ENCODE data around the gene PROC. TPM values are rescaled to one million over a fixed set of nuclear protein-coding genes. Genes with fewer than 3 reads are reported as not detected.

Gene PROC
- total RNA-seq, 1 experiment from 2014 or later = 0.58 TPM

- TF ChIP-seq EZH2 (IDR thresholded peaks at IDR 0.05; ENCODE audit: low read length, unreplicated experiment) (no peak), EZH2phosphoT487 (IDR thresholded peaks at IDR 0.05; ENCODE audit: borderline replicate concordance, low read length) (no peak), CTCF (conservative IDR thresholded peaks at IDR 0.05; ENCODE audit: low read depth, low read length) (no peak)
- Histone ChIP-seq H3K4me2 (ENCODE audit: low read length) (no peak overlapping the region), H3K79me2 (ENCODE audit: low read length) (peaks cover 96% of the 10 kb centered on the region), H3K4me3 (ENCODE audit: low read length) (no peak overlapping the region), H3K9me3 (ENCODE audit: low read length) (no peaks in the 10 kb centered on the region), H3K4me1 (ENCODE audit: insufficient read depth, low read length) (peaks cover 11% of the 10 kb centered on the region), H2AFZ (ENCODE audit: low read length) (no peak overlapping the region), H4K20me1 (ENCODE audit: low read length) (peaks cover 31% of the 10 kb centered on the region; the same call in 1 of the 2 replicates), H3K9me2 (replicated peaks; ENCODE audit: low read length) (no peaks in the 10 kb centered on the region), H3K27ac (ENCODE audit: low read length) (no peak overlapping the region), H3K36me3 (ENCODE audit: low read depth, low read length) (peaks cover 3% of the 10 kb centered on the region; the same call in 1 of the 2 replicates), H3K27me3 (ENCODE audit: low read length) (no peaks in the 10 kb centered on the region), H3F3A (ENCODE audit: low read length, unreplicated experiment) (no peaks in the 10 kb centered on the region), H3K9ac (ENCODE audit: low read length) (no peak overlapping the region)
- BruUV-seq (replicated peaks) = no TSS peak
- CTCF ChIA-PET = no interaction called here
- POLR2A ChIA-PET (ENCODE audit: unreplicated experiment) = no interaction called here
- intact Hi-C loops (cut with micrococcal nuclease) = no loop called here
- DNase-seq (no peak), ATAC-seq (no peak)
Measured at GRCh38 chr2:127377262-127377661, 41.0 kb upstream of the PROC start.

GRCh38 chr2:127378720-127379119, 39.5 kb upstream of the PROC start:
- ChIA-PET CTCF (no interaction called here), POLR2A (ENCODE audit: unreplicated experiment) (interaction anchor here (0.6 kb wide), 1 partner anchor 463 kb away, joined by 6 read pairs; no protein-coding TSS in a partner anchor)
- H3K36me3 ChIP-seq (ENCODE audit: low read depth, low read length) = no peaks in the 10 kb centered on the region
- H3K79me2 ChIP-seq (ENCODE audit: low read length) = peaks cover 96% of the 10 kb centered on the region
- H3K27ac ChIP-seq (ENCODE audit: low read length) = no peak overlapping the region
- no peaks in the 10 kb centered on the region for H3F3A ChIP-seq (ENCODE audit: low read length, unreplicated experiment)
- no peak overlapping the region for H2AFZ ChIP-seq (ENCODE audit: low read length)
- no peaks in the 10 kb centered on the region for H3K9me3 ChIP-seq (ENCODE audit: low read length)
- TF ChIP-seq CTCF (conservative IDR thresholded peaks at IDR 0.05; ENCODE audit: low read depth, low read length) = no peak
- TF ChIP-seq EZH2 (IDR thresholded peaks at IDR 0.05; ENCODE audit: low read length, unreplicated experiment) = no peak
- no peak for TF ChIP-seq EZH2phosphoT487 (IDR thresholded peaks at IDR 0.05; ENCODE audit: borderline replicate concordance, low read length)
- intact Hi-C loops (cut with micrococcal nuclease) = no loop called here
- ATAC-seq (no peak), DNase-seq (no peak)
- no peak overlapping the region for H3K4me2 ChIP-seq (ENCODE audit: low read length)
- no peaks in the 10 kb centered on the region for H3K27me3 ChIP-seq (ENCODE audit: low read length)
- H3K4me1 ChIP-seq (ENCODE audit: insufficient read depth, low read length) = peaks cover 11% of the 10 kb centered on the region
- H3K9me2 ChIP-seq (replicated peaks; ENCODE audit: low read length) = no peaks in the 10 kb centered on the region
- BruUV-seq (replicated peaks) = no TSS peak
- H3K9ac ChIP-seq (ENCODE audit: low read length) = no peak overlapping the region
- no peak overlapping the region for H3K4me3 ChIP-seq (ENCODE audit: low read length)
- H4K20me1 ChIP-seq (ENCODE audit: low read length) = peaks cover 29% of the 10 kb centered on the region; the same call in 1 of the 2 replicates

- ChIA-PET CTCF (no interaction called here), POLR2A (ENCODE audit: unreplicated experiment) (no interaction called here)
- Histone ChIP-seq H3K4me3 (ENCODE audit: low read length) (no peak overlapping the region), H2AFZ (ENCODE audit: low read length) (no peak overlapping the region), H3K79me2 (ENCODE audit: low read length) (peaks cover 94% of the 10 kb centered on the region), H4K20me1 (ENCODE audit: low read length) (peaks cover 32% of the 10 kb centered on the region; the same call in 1 of the 2 replicates), H3K27me3 (ENCODE audit: low read length) (no peaks in the 10 kb centered on the region), H3K9me3 (ENCODE audit: low read length) (no peaks in the 10 kb centered on the region), H3F3A (ENCODE audit: low read length, unreplicated experiment) (no peaks in the 10 kb centered on the region), H3K9me2 (replicated peaks; ENCODE audit: low read length) (no peaks in the 10 kb centered on the region), H3K27ac (ENCODE audit: low read length) (no peak overlapping the region), H3K36me3 (ENCODE audit: low read depth, low read length) (no peaks in the 10 kb centered on the region), H3K4me2 (ENCODE audit: low read length) (no peak overlapping the region), H3K9ac (ENCODE audit: low read length) (no peak overlapping the region), H3K4me1 (ENCODE audit: insufficient read depth, low read length) (peaks cover 14% of the 10 kb centered on the region)
- ATAC-seq (no peak), DNase-seq (no peak)
- intact Hi-C loops (cut with micrococcal nuclease) = loop anchor here (5.0 to 10.0 kb wide), 2 partner anchors 53 to 155 kb away; partner anchors contain the start of gene CYP27C1
- TF ChIP-seq CTCF (conservative IDR thresholded peaks at IDR 0.05; ENCODE audit: low read depth, low read length) (no peak), EZH2 (IDR thresholded peaks at IDR 0.05; ENCODE audit: low read length, unreplicated experiment) (no peak), EZH2phosphoT487 (IDR thresholded peaks at IDR 0.05; ENCODE audit: borderline replicate concordance, low read length) (no peak)
- no TSS peak for BruUV-seq (replicated peaks)
Measured at GRCh38 chr2:127379712-127380355, 38.4 kb upstream of the PROC start.

All from PC-3 (cell line).